ENCODE results near the gene UBASH3B. TPM values are rescaled to one million over a fixed set of nuclear protein-coding genes. Genes with fewer than 3 reads are reported as not detected.

UBASH3B gene
- total RNA-seq, 1 donor from 2014 or later, result 2.0 TPM

DNA sequence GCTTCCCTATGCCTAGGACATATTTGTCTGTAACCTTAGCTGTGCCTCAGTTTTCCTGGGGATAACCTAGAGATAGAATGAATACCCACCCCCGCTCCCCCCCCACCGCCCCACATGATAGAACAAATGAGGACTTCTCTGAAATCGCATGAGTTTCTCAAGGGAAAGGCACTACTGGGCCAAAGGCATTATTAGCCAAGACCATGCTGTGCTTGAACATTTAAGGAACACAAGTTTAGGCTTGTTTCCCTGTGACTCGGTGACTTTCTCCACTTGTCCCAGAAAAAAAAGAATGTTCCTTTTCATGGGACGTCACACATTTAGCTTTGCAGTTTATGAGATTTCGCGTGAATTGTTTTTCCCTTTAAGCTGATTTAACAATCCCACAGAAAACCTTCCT lies 131.4 kb downstream of the UBASH3B start:
- Histone ChIP-seq H3K36me3 (no peaks in the 10 kb centered on the region), H3K4me1 (no peaks in the 10 kb centered on the region), H4K20me1 (ENCODE audit: low read depth) (no peaks in the 10 kb centered on the region), H3K4me3 (no peak overlapping the region), H3K9me3 (ENCODE audit: low read depth) (no peaks in the 10 kb centered on the region), H3F3A (ENCODE audit: low read depth) (no peaks in the 10 kb centered on the region), H3K27me3 (no peaks in the 10 kb centered on the region), H3K9ac (no peak overlapping the region), H3K27ac (no peak overlapping the region), H3K4me2 (no peak overlapping the region), H3K79me2 (ENCODE audit: low read depth) (no peaks in the 10 kb centered on the region), H2AFZ (replicated peaks) (no peak overlapping the region)
- TF ChIP-seq EZH2 (IDR thresholded peaks at IDR 0.05) (no peak), EZH2phosphoT487 (IDR thresholded peaks at IDR 0.05) (no peak)
- TF ChIP-seq, protein P1, sequence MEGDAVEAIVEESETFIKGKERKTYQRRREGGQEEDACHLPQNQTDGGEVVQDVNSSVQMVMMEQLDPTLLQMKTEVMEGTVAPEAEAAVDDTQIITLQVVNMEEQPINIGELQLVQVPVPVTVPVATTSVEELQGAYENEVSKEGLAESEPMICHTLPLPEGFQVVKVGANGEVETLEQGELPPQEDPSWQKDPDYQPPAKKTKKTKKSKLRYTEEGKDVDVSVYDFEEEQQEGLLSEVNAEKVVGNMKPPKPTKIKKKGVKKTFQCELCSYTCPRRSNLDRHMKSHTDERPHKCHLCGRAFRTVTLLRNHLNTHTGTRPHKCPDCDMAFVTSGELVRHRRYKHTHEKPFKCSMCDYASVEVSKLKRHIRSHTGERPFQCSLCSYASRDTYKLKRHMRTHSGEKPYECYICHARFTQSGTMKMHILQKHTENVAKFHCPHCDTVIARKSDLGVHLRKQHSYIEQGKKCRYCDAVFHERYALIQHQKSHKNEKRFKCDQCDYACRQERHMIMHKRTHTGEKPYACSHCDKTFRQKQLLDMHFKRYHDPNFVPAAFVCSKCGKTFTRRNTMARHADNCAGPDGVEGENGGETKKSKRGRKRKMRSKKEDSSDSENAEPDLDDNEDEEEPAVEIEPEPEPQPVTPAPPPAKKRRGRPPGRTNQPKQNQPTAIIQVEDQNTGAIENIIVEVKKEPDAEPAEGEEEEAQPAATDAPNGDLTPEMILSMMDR (IDR thresholded peaks at IDR 0.05), result no peak
- no peak overlapping the region for H3K27ac Mint-ChIP-seq
- DNase-seq (ENCODE audit: low spot score), result no peak
- H3K9me3 Mint-ChIP-seq, result no peaks in the 10 kb centered on the region
- no peaks in the 10 kb centered on the region for H3K36me3 Mint-ChIP-seq
- H3K4me3 Mint-ChIP-seq, result no peak overlapping the region
- H3K27me3 Mint-ChIP-seq (ENCODE audit: insufficient read depth, low read depth), result peaks cover 5% of the 10 kb centered on the region
- H3K4me1 Mint-ChIP-seq, result peaks cover 10% of the 10 kb centered on the region

DNA sequence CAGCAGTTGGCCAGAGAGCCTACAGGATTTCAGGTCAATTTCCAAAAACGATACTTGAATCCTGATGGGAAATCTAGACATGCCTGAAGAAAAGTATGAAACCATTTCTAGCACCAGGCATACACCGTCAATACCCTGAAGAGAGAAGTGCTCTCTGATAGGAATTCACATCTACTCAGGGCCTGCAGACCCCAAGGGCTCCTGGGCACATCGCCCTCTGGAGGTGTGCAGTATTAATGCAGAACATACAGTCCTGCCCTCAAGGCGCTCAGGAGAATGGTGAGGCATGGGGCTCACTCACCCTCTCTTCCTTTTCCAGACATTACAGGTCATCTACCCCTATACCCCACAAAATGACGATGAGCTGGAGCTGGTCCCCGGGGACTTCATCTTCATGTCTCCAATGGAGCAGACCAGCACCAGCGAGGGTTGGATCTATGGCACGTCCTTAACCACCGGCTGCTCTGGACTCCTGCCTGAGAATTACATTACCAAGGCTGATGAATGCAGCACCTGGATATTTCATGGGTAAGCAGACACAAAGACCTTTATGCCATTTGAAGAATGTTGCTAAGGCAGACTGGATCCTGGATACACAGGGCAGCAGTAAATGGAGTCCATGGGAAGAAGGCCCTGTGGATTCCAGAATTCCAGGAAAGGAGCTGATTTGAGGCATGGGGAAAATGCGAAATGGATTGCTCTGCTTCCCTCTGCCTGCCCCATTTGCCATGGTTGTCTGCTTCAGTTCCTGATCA lies 133.4 kb downstream of the UBASH3B start:
- peaks cover 11% of the 10 kb centered on the region for H3K4me1 Mint-ChIP-seq
- no peak overlapping the region for H3K27ac Mint-ChIP-seq
- no peak for DNase-seq (ENCODE audit: low spot score)
- H3K79me2 ChIP-seq (ENCODE audit: low read depth), result no peaks in the 10 kb centered on the region
- no peak overlapping the region for H3K4me2 ChIP-seq
- H3K4me3 Mint-ChIP-seq, result no peak overlapping the region
- no peaks in the 10 kb centered on the region for H3K36me3 Mint-ChIP-seq
- no peaks in the 10 kb centered on the region for H4K20me1 ChIP-seq (ENCODE audit: low read depth)
- TF ChIP-seq EZH2phosphoT487 (IDR thresholded peaks at IDR 0.05) (no peak), EZH2 (IDR thresholded peaks at IDR 0.05) (no peak)
- TF ChIP-seq, protein P1 (IDR thresholded peaks at IDR 0.05), result peak; percentile 31
- H3K27ac ChIP-seq, result no peak overlapping the region
- no peaks in the 10 kb centered on the region for H3K4me1 ChIP-seq
- H3K36me3 ChIP-seq, result no peaks in the 10 kb centered on the region
- H3K9me3 Mint-ChIP-seq, result no peaks in the 10 kb centered on the region
- no peak overlapping the region for H2AFZ ChIP-seq (replicated peaks)
- no peaks in the 10 kb centered on the region for H3F3A ChIP-seq (ENCODE audit: low read depth)
- peaks cover 3% of the 10 kb centered on the region for H3K27me3 Mint-ChIP-seq (ENCODE audit: insufficient read depth, low read depth)
- no peak overlapping the region for H3K9ac ChIP-seq
- no peak overlapping the region for H3K4me3 ChIP-seq
- no peaks in the 10 kb centered on the region for H3K9me3 ChIP-seq (ENCODE audit: low read depth)
- no peaks in the 10 kb centered on the region for H3K27me3 ChIP-seq

DNA sequence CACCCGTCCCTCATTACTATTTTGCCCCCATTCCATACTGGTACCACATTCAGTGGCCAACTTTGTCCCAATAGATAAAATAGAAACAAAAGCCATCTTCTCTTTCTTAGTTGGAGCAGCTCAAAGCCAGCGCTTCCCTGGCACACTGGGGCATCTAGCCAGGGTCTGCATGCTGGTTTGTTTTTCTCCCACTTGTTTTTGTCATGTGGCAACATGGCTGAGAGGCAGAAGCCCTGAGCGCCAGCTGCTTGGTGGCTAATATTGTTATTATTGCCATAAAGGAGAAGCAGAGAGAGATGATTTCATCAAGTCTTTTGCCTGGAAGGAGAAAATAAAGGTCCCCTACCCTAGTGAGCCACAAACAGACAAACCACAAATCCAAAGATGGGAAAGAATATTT lies 134.4 kb downstream of the UBASH3B start:
- H3K36me3 ChIP-seq, result no peaks in the 10 kb centered on the region
- no peak overlapping the region for H2AFZ ChIP-seq (replicated peaks)
- Mint-ChIP-seq H3K4me3 (no peak overlapping the region), H3K27ac (no peak overlapping the region), H3K4me1 (peaks cover 5% of the 10 kb centered on the region), H3K27me3 (ENCODE audit: insufficient read depth, low read depth) (no peaks in the 10 kb centered on the region), H3K9me3 (no peaks in the 10 kb centered on the region), H3K36me3 (no peaks in the 10 kb centered on the region)
- no peaks in the 10 kb centered on the region for H3K9me3 ChIP-seq (ENCODE audit: low read depth)
- no peak overlapping the region for H3K4me2 ChIP-seq
- H4K20me1 ChIP-seq (ENCODE audit: low read depth), result no peaks in the 10 kb centered on the region
- DNase-seq (ENCODE audit: low spot score), result no peak
- TF ChIP-seq EZH2phosphoT487 (IDR thresholded peaks at IDR 0.05) (no peak), EZH2 (IDR thresholded peaks at IDR 0.05) (no peak)
- TF ChIP-seq, protein P1 (IDR thresholded peaks at IDR 0.05), result no peak
- no peaks in the 10 kb centered on the region for H3K27me3 ChIP-seq
- no peak overlapping the region for H3K4me3 ChIP-seq
- H3K79me2 ChIP-seq (ENCODE audit: low read depth), result no peaks in the 10 kb centered on the region
- no peak overlapping the region for H3K9ac ChIP-seq
- H3K27ac ChIP-seq, result no peak overlapping the region
- no peaks in the 10 kb centered on the region for H3K4me1 ChIP-seq
- no peaks in the 10 kb centered on the region for H3F3A ChIP-seq (ENCODE audit: low read depth)

Measured in neural progenitor cell (in vitro differentiated cells).